Embryonic facial prominence (tissue), 1 donor: ENCODE measurements around the gene GNPAT.

Experiments used
- DNase-seq: peaks from one replicate; pipeline ENCODE4 v3.0.0-alpha.2; 2016; ENCODE audit errors: extremely low spot score

The GNPAT gene

GRCh38 chr1:231213831-231214573 lies 27.0 kb upstream of the GNPAT start:
- DNase-seq, result no peak

GRCh38 chr1:231214918-231215680 lies 25.9 kb upstream of the GNPAT start:
- DNase-seq, result no peak

DNA sequence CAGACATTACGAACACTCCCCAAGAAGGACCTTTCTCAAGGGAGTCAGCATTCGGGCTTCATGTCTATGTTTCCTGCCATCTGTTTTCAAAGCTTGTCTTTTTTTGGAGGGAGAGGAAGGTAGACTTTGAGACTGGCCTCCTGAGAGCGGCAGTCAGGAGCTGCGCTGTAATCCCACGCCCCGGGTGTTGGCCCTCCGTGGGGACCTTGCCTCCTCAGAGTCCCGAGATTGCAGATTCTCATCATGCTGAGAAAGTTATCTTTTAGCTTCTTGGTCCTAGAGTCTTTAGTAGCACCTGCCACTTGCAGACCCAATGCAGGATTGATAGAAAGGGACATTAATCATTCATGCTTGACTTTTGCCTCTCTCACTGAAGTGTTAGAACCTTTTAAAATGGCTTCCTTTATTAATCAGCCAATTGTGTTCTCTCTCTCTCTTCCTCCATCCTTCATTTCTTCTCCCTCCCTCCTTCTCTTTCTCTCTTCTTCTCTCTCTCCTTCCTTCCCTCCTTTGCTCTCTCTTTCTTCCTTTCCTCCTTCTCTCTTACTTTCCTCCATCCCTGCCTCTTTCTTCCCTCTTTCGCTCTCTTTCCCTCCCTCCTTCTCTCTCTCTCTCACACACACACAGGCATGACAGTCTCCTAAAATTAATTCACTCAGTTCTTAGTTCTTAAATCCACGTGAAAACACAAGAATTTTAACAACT lies 25.2 kb upstream of the GNPAT start:
- no peak for DNase-seq

GRCh38 chr1:231216498-231216897 lies 24.5 kb upstream of the GNPAT start:
- no peak for DNase-seq

DNA sequence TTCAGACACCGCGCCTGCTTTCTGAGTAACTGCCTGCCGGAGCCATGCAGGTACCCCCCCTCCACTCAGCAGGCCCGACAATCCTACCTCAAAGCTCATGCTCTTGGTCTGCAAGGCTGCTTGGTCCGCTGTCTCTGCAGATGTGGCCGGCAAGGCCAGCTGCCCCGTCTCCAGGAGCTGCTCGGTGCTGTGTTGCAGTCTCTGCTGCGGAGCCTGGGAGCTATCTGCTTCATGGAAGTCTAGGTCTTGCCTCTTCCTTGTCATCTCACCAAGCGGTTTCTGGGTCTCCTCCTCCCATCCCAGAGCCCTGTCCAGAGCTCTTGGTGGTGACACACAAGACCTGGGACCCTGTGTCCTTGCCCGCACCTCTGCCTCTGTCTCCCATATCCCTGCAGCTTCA lies 24.0 kb upstream of the GNPAT start:
- no peak for DNase-seq

DNA sequence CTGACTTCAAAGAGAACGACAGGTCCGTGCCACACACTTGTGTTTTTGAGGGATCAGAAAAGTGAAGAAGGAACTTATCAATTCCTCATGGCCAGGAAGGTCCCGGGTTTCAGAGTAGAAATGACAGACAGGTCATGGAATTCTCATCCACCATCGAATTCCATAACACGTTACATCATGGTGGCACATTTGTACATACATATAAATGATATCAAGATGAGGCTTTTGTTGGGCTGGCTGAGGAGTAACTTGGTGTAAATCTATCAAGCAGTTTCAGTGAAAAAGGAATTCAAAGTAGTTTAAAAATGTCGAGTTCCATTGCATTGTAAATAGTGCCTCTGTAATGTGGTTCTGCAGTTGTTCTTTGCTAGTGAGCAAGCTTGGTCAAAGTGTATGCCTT lies 22.9 kb upstream of the GNPAT start:
- no peak for DNase-seq

- DNase-seq, result no peak
Observed at GRCh38 chr1:231219422-231220401, 21.3 kb upstream of the GNPAT start.

- no peak for DNase-seq
Observed at GRCh38 chr1:231220801-231221200, 20.2 kb upstream of the GNPAT start.

DNA sequence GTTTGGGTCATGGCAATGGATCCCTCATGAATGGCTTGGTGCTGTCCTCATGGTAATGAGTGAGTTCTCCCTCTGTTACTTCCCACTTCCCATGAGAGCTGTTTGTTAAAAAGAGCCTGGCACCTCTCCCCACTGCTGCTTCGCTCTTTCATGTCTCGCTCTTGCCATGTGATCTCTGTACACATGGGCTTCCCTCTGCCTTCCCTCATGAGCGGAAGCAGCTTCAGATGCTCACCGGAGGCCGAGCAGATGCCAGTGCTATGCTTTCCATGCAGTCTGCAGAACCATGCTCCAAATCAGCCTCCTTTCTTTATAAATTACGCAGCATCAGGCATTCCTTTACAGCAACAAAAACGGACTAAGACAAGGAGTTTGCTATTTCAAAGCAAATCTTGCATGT lies 14.9 kb upstream of the GNPAT start:
- DNase-seq, result no peak

GRCh38 chr1:231231511-231231910 lies 9.5 kb upstream of the GNPAT start:
- DNase-seq, result no peak

GRCh38 chr1:231232870-231233734 lies 7.9 kb upstream of the GNPAT start:
- no peak for DNase-seq

GRCh38 chr1:231233735-231234417 lies 7.1 kb upstream of the GNPAT start:
- no peak for DNase-seq

DNA sequence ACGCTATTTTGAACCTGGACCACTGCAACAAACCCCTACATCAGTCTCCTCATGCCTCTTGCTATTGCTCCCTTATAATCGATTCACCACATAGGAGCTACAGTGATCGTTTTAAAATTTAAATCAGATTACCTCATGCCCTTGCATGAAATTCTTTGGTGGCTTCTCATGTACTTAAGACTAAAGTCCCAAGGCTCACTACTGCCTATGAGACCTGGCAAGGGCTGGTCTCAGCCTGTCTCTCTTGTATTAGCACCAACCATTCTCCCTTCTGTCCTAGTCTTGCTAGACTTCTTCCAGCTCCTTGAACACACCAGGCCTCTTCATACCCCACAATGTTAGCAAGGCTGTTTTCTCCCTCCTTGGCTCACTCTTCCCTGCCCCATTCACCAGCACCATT lies 6.5 kb upstream of the GNPAT start:
- no peak for DNase-seq

- no peak for DNase-seq
Observed at GRCh38 chr1:231235526-231236207, 5.3 kb upstream of the GNPAT start.

- no peak for DNase-seq
Observed at GRCh38 chr1:231236208-231236591, 4.8 kb upstream of the GNPAT start.

DNA sequence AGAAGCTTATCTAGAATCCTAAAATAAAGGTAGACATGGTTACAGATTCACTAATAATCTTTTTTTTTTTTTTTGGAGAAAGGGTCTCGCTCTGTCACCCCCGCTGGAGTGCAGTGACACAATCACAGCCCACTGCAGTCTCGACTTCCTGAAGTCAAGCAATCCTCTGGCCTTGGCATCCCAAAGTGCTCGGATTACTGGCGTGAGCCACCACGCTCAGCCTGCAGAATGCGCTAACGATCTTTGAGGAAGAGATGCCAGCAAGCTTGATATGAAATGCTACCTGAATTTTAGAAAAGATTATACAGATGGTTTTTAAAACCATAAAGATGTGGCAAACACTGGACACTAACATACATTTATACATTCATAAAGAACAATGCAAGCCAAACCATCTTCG lies 4.1 kb upstream of the GNPAT start:
- DNase-seq, result no peak

- no peak for DNase-seq
Observed at GRCh38 chr1:231238298-231238697, 2.7 kb upstream of the GNPAT start.

DNA sequence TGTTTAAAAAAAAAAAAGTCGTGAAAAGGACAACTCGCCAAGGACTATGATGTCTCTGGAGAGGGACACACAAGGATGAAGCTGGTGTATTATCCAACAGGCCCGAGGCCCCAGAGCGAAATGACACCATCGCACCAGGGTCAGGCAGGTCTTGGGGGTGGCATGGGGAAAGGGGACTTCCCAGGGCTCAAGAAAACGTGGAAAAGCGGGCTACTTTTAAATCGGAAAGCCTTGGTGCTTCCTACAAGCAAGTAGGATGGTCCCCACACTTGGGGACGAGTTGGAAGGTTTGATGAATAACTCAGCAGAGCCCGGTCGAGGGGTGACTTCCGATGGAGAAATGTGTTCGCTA lies 505 bp upstream of the GNPAT start:
- no peak for DNase-seq

DNA sequence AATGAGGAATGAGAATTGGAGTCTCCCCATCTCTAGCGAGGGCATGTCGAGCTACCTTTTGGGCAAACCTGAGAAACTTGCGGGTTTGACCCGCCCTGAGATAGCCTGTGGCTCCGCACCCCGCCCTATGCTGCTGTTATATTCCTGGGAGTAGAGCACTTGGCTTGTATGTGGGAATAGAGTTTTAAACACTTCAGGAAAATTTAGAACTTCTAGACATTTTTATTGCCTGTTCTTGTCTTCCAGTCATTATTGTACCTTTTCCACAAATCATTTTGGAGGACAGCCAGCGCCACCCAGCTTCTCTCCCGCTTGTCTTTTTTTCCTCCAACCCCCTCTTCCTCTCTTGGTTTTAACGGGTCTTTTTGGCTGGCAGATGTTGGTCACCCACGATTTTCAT lies 738 bp downstream of the GNPAT start:
- DNase-seq, result no peak
